ENCODE measurements around the gene TXNRD2.

TXNRD2 gene

DNA sequence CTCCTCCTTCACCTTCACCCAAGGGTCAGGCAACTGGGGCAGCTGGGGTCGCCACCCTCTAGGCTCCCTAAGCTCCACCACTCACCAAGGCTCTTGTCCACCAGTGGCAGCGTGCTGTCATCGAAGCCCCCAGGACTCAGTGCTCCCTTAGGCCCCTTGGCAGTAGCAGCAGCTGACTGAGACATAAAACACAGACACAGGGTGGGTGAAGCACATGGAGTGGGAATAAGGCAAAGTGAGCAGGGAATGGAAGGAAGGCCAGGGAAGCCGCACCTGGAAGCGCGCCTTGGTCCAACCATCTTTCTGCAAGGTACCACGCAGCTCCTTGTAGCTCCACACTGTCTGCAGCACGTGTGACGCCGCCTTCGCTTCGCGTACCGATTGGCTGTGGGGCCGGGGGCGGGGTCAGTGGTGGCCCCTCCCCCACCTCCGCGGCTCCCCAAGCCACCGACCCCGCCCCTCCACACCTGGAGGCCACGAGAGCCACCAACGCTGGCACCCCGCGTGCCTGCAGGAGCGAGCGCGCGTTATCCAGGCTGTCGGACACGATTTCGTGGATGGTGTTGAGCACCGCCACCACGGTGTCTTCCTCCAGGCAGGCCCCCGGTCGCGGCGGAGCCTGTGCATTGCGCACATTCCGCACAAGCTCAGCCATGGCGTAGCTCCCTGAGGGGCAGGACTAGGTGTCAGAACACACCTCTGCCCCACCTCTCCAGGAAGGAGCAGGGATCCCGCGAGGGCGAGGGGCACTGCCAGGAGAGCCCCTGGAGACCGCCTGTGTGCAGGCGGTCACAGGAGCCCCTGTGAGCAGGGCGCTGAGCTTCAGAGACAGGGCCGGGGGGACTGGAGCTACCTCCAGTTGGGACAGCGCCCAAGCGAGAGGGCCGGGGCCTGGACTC lies 31.3 kb upstream of the TXNRD2 start:
- H3K36me3 ChIP-seq, result peaks cover 14% of the 10 kb centered on the region
- peaks cover 17 to 26% of the 10 kb centered on the region in 2 experiments for H3K4me1 ChIP-seq (ENCODE audit: control insufficient read depth in 1 of 2, insufficient read depth in 1 of 2, low read depth in 1 of 2, low read length in 1 of 2)
- TF ChIP-seq, protein P1, sequence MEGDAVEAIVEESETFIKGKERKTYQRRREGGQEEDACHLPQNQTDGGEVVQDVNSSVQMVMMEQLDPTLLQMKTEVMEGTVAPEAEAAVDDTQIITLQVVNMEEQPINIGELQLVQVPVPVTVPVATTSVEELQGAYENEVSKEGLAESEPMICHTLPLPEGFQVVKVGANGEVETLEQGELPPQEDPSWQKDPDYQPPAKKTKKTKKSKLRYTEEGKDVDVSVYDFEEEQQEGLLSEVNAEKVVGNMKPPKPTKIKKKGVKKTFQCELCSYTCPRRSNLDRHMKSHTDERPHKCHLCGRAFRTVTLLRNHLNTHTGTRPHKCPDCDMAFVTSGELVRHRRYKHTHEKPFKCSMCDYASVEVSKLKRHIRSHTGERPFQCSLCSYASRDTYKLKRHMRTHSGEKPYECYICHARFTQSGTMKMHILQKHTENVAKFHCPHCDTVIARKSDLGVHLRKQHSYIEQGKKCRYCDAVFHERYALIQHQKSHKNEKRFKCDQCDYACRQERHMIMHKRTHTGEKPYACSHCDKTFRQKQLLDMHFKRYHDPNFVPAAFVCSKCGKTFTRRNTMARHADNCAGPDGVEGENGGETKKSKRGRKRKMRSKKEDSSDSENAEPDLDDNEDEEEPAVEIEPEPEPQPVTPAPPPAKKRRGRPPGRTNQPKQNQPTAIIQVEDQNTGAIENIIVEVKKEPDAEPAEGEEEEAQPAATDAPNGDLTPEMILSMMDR (IDR thresholded peaks at IDR 0.05), result no peak
- no peaks in the 10 kb centered on the region for H3K9me3 ChIP-seq
- no peaks in the 10 kb centered on the region for H3K27me3 ChIP-seq
- H3K4me3 ChIP-seq (ENCODE audit: low read depth in 1 of 2, low read length in 1 of 2), result no peak overlapping the region
- H3K27ac ChIP-seq, result no peak overlapping the region

DNA sequence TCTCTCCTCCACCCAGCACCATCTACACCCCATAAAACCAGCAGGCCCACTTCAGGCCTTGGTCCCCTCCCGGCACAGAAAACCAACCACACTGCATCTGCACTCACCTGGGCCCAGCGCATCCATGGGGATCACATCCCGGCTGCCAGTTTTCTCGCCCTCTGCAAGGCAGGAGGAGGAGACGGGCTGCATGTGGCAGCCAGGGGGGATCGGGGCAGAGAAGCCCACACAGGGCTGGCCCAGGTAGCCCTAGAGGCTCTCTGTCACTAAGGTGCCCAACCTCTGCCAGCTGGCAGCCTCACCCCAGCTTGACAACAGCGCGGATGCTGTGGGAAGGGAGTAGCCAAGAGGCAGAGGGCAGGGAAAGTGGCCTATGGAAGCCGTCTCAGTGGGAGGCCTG lies 30.6 kb upstream of the TXNRD2 start:
- H3K27me3 ChIP-seq, result no peaks in the 10 kb centered on the region
- no peak overlapping the region for H3K4me3 ChIP-seq (ENCODE audit: low read depth in 1 of 2, low read length in 1 of 2)
- H3K36me3 ChIP-seq, result peaks cover 20% of the 10 kb centered on the region
- H3K9me3 ChIP-seq, result no peaks in the 10 kb centered on the region
- TF ChIP-seq, protein P1 (IDR thresholded peaks at IDR 0.05), result no peak
- no peak overlapping the region for H3K27ac ChIP-seq
- peaks cover 17 to 26% of the 10 kb centered on the region in 2 experiments for H3K4me1 ChIP-seq (ENCODE audit: control insufficient read depth in 1 of 2, insufficient read depth in 1 of 2, low read depth in 1 of 2, low read length in 1 of 2)

DNA sequence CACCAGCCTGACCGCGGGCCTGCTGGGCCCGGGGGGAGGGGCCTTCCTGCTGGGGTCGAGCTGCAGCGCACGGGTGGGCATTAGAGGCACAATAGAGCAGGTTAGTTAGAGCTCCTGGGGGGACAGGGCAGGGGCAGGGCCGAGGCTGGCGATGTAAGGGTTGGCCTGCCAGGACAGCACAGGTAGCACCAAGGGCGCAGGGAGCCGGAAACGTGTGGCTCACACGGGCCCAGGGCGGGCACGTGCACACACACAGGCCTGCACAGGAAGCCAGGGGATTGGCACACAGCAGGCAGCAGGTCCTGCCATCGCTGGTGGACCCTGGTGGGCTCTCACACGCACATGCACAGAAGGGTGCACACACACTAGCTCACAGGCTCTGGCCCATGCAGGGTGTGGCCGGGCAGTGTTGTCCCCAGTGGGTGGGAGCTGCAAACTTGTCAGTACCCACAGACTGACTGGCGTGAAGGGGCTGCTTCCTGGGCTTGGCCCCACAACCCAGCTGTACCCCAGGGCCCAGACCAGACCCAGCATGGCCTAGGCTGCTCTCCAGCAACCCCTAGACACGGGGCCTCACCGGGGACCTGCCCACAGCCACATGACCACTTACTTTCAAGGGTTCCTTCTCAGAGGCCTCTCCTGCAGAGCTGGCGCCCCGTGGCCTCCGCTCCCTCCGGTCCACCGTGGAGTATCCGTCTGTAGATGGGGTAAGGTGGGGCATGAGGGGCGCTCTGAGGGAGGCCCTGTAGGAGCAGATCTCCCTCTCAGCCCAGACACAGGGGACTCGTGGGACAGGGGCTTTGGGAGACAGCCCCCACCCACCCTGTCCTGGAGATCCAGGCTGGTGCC lies 29.9 kb upstream of the TXNRD2 start:
- peaks cover 20% of the 10 kb centered on the region for H3K36me3 ChIP-seq
- no peaks in the 10 kb centered on the region for H3K9me3 ChIP-seq
- no peak overlapping the region for H3K27ac ChIP-seq
- TF ChIP-seq, protein P1 (IDR thresholded peaks at IDR 0.05), result no peak
- no peak overlapping the region for H3K4me3 ChIP-seq (ENCODE audit: low read depth in 1 of 2, low read length in 1 of 2)
- no peaks in the 10 kb centered on the region for H3K27me3 ChIP-seq
- H3K4me1 ChIP-seq (ENCODE audit: control insufficient read depth in 1 of 2, insufficient read depth in 1 of 2, low read depth in 1 of 2, low read length in 1 of 2), result peaks cover 17 to 26% of the 10 kb centered on the region in 2 experiments

- Histone ChIP-seq H3K4me3 (ENCODE audit: low read depth in 1 of 2, low read length in 1 of 2) (no peak overlapping the region), H3K27me3 (no peaks in the 10 kb centered on the region), H3K4me1 (ENCODE audit: control insufficient read depth in 1 of 2, insufficient read depth in 1 of 2, low read depth in 1 of 2, low read length in 1 of 2) (peaks cover 16 to 25% of the 10 kb centered on the region in 2 experiments), H3K27ac (no peak overlapping the region), H3K9me3 (no peaks in the 10 kb centered on the region), H3K36me3 (peaks cover 20% of the 10 kb centered on the region)
- TF ChIP-seq, protein P1 (IDR thresholded peaks at IDR 0.05), result peak; percentile 91
These were observed 29.1 kb upstream of the TXNRD2 start for GRCh38 chr22:19970479-19971275.

DNA sequence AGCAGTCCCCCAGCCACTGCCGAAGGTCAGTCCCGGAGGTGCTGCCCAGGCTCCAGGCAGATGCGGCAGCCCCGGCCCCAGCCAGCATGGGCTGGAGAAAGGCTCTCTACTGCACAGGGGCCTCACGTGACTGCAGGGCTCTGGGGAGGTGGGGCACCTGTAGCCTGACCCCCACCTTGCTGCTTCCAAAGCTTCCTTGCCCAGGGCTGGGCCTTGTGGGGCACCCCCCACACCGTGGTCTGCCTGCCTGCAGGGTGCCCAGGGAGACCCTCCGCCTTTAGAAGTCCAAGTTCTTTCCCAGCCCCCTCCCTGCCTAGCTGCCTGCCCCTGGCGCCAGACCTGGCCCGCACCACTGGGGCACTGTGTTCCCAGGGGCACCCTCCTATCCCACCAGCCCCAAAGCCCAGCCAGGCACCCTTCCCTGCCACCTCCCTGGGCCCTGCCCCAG lies 28.4 kb upstream of the TXNRD2 start:
- H3K36me3 ChIP-seq, result peaks cover 20% of the 10 kb centered on the region
- no peaks in the 10 kb centered on the region for H3K9me3 ChIP-seq
- no peak overlapping the region for H3K27ac ChIP-seq
- no peaks in the 10 kb centered on the region for H3K27me3 ChIP-seq
- TF ChIP-seq, protein P1 (IDR thresholded peaks at IDR 0.05), result no peak
- no peak overlapping the region for H3K4me3 ChIP-seq (ENCODE audit: low read depth in 1 of 2, low read length in 1 of 2)
- H3K4me1 ChIP-seq (ENCODE audit: control insufficient read depth in 1 of 2, insufficient read depth in 1 of 2, low read depth in 1 of 2, low read length in 1 of 2), result peaks cover 10 to 18% of the 10 kb centered on the region in 2 experiments
